HCT116 (cell line): Measurements from ENCODE around the gene TMC6.

ENCODE experiments used
- CTCF ChIP-seq, 3 experiments: fragments of 200-600 bp in 1 of 3; sonication (generic) in 1 of 3; IDR thresholded peaks in 2 of 3; conservative IDR thresholded peaks in 1 of 3; 2 replicates each; pipeline ENCODE4 v1.5.1; 2012 to 2017; ENCODE audit warnings: low read depth in 2 of 3, low read length in 2 of 3, antibody characterized with exemption in 1 of 3, borderline replicate concordance in 1 of 3, control low read depth in 1 of 3, mild to moderate bottlenecking in 1 of 3, mixed read lengths in 1 of 3, mixed run types in 1 of 3, moderate library complexity in 1 of 3; ENCODE audit not compliant: insufficient read depth in 1 of 3
- EGR1 ChIP-seq: IDR thresholded peaks from 2 replicates; pipeline ENCODE4 v1.6.1; 2012; ENCODE audit warnings: low read depth
- ELF1 ChIP-seq: IDR thresholded peaks from 2 replicates; pipeline ENCODE4 v1.6.1; 2012; ENCODE audit warnings: low read depth, borderline replicate concordance
- EZH2 ChIP-seq: fragments of 200-600 bp; sonication (generic); IDR thresholded peaks from 2 replicates; pipeline ENCODE4 v1.6.1; 2017; ENCODE audit warnings: antibody characterized with exemption, mixed run types
- JUND ChIP-seq: IDR thresholded peaks from 2 replicates; pipeline ENCODE4 v1.6.1; 2012
- MAX ChIP-seq: IDR thresholded peaks from 2 replicates; pipeline ENCODE4 v1.6.1; 2012
- POLR2A ChIP-seq: IDR thresholded peaks from 2 replicates; pipeline ENCODE4 v1.7.0; 2011; ENCODE audit warnings: borderline replicate concordance; ENCODE audit not compliant: insufficient read depth, insufficient read length; ENCODE audit errors: extremely low read depth
- POLR2AphosphoS5 ChIP-seq: IDR thresholded peaks from 2 replicates; pipeline ENCODE4 v1.6.1; 2011; ENCODE audit warnings: mild to moderate bottlenecking, low read depth, low read length, moderate library complexity
- RAD21 ChIP-seq: IDR thresholded peaks from 2 replicates; pipeline ENCODE4 v1.6.1; 2012; ENCODE audit warnings: low read depth, mild to moderate bottlenecking
- REST ChIP-seq: IDR thresholded peaks from 2 replicates; pipeline ENCODE4 v1.6.1; 2012; ENCODE audit warnings: low read depth
- SP1 ChIP-seq: IDR thresholded peaks from 2 replicates; pipeline ENCODE4 v1.6.1; 2012; ENCODE audit warnings: low read depth
- TCF7L2 ChIP-seq: IDR thresholded peaks from 2 replicates; pipeline ENCODE4 v1.7.0; 2011; ENCODE audit warnings: borderline replicate concordance, inconsistent platforms; ENCODE audit not compliant: insufficient read depth, insufficient read length; ENCODE audit errors: extremely low read depth
- YY1 ChIP-seq: IDR thresholded peaks from 2 replicates; pipeline ENCODE4 v1.6.1; 2011; ENCODE audit warnings: low read length, low read depth, moderate library complexity, mild to moderate bottlenecking; ENCODE audit not compliant: insufficient replicate concordance; ENCODE audit errors: extremely low read depth
- ZBTB33 ChIP-seq: IDR thresholded peaks from 2 replicates; pipeline ENCODE4 v1.6.1; 2011; ENCODE audit warnings: mild to moderate bottlenecking, low read length, moderate library complexity; ENCODE audit not compliant: insufficient replicate concordance; ENCODE audit errors: extremely low read depth

DNA sequence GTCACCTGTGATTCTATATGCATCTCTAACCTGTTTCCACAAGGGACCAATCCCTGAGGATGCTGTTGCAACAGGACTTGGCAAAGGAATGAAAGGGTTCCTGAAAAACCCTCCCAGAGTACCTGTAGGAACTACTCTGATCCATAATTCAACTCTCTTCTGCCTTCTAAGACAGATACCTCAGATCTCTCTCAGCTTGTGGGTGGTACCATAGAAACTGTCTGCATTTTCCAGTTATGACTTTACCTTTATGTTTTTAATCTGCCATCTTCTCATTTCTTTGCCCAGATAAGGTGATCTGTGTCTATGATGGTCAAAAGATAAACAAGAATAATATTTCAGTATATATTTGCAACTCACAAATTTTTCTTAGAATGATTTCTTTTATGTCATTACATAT is 65.1 kb downstream of the TMC6 start:
- TF ChIP-seq POLR2A (no peak), CTCF (IDR thresholded peaks at IDR 0.05 in 2 of 3, conservative IDR thresholded peaks at IDR 0.05 in 1 of 3; ENCODE audit: borderline replicate concordance in 1 of 3, insufficient read depth in 1 of 3, low read depth in 2 of 3, low read length in 2 of 3) (no peak), ELF1 (no peak), POLR2AphosphoS5 (no peak), MAX (no peak), SP1 (no peak), EZH2 (no peak), RAD21 (no peak), YY1 (no peak), EGR1 (no peak), TCF7L2 (no peak), REST (no peak), ZBTB33 (no peak), JUND (no peak)
